ENCODE results near the gene OR2S2.

Gene OR2S2

GRCh38 chr9:35933550-35934067 is 24.3 kb downstream of the OR2S2 start:
- Histone ChIP-seq H3K4me3 (no peak overlapping the region), H3K27ac (no peak overlapping the region), H3K36me3 (ENCODE audit: insufficient read depth, low read length) (no peaks in the 10 kb centered on the region), H3K9ac (ENCODE audit: insufficient read length) (no peak overlapping the region), H3K9me3 (ENCODE audit: low read depth, low read length) (no peaks in the 10 kb centered on the region)
- DNase-seq (ENCODE audit: low read depth, low spot score): no peak
- no peak for TF ChIP-seq FOXP2 (optimal IDR thresholded peaks at IDR 0.05; ENCODE audit: control extremely low read depth, extremely low read length, insufficient read depth)

GRCh38 chr9:35932735-35933134 is 25.2 kb downstream of the OR2S2 start:
- TF ChIP-seq POLR2AphosphoS5 (IDR thresholded peaks at IDR 0.05; ENCODE audit: borderline replicate concordance, low read depth, low read length): no peak
- TF ChIP-seq EZH2 (IDR thresholded peaks at IDR 0.05): no peak
- TF ChIP-seq FOXP2 (optimal IDR thresholded peaks at IDR 0.05; ENCODE audit: control extremely low read depth, extremely low read length, insufficient read depth): no peak
- H3K27ac ChIP-seq: no peak overlapping the region
- no peak overlapping the region for H3K4me3 ChIP-seq
- no peaks in the 10 kb centered on the region for H3K9me3 ChIP-seq (ENCODE audit: low read depth, low read length)
- no peaks in the 10 kb centered on the region for H3K36me3 ChIP-seq (ENCODE audit: insufficient read depth, low read length)
- no peak overlapping the region for H3K9ac ChIP-seq (ENCODE audit: insufficient read length)
- DNase-seq (ENCODE audit: low read depth, low spot score): no peak

GRCh38 chr9:35930989-35931388 is 27.0 kb downstream of the OR2S2 start:
- DNase-seq (ENCODE audit: low read depth, low spot score): no peak
- Histone ChIP-seq H3K9me3 (ENCODE audit: low read depth, low read length) (no peaks in the 10 kb centered on the region), H3K4me3 (no peak overlapping the region), H3K9ac (ENCODE audit: insufficient read length) (no peak overlapping the region), H3K27ac (no peak overlapping the region), H3K36me3 (ENCODE audit: insufficient read depth, low read length) (no peaks in the 10 kb centered on the region)
- TF ChIP-seq POLR2AphosphoS5 (IDR thresholded peaks at IDR 0.05; ENCODE audit: borderline replicate concordance, low read depth, low read length): no peak
- TF ChIP-seq FOXP2 (optimal IDR thresholded peaks at IDR 0.05; ENCODE audit: control extremely low read depth, extremely low read length, insufficient read depth): no peak
- no peak for TF ChIP-seq EZH2 (IDR thresholded peaks at IDR 0.05)

GRCh38 chr9:35930521-35930920 is 27.4 kb downstream of the OR2S2 start:
- DNase-seq (ENCODE audit: low read depth, low spot score): no peak
- no peaks in the 10 kb centered on the region for H3K9me3 ChIP-seq (ENCODE audit: low read depth, low read length)
- no peak overlapping the region for H3K27ac ChIP-seq
- no peak overlapping the region for H3K9ac ChIP-seq (ENCODE audit: insufficient read length)
- H3K36me3 ChIP-seq (ENCODE audit: insufficient read depth, low read length): no peaks in the 10 kb centered on the region
- no peak overlapping the region for H3K4me3 ChIP-seq
- TF ChIP-seq POLR2AphosphoS5 (IDR thresholded peaks at IDR 0.05; ENCODE audit: borderline replicate concordance, low read depth, low read length) (no peak), FOXP2 (optimal IDR thresholded peaks at IDR 0.05; ENCODE audit: control extremely low read depth, extremely low read length, insufficient read depth) (no peak), EZH2 (IDR thresholded peaks at IDR 0.05) (no peak)

GRCh38 chr9:35929453-35929718 is 28.6 kb downstream of the OR2S2 start:
- Histone ChIP-seq H3K4me3 (no peak overlapping the region), H3K27ac (no peak overlapping the region), H3K36me3 (ENCODE audit: insufficient read depth, low read length) (no peaks in the 10 kb centered on the region), H3K9me3 (ENCODE audit: low read depth, low read length) (no peaks in the 10 kb centered on the region), H3K9ac (ENCODE audit: insufficient read length) (no peak overlapping the region)
- no peak for TF ChIP-seq POLR2AphosphoS5 (IDR thresholded peaks at IDR 0.05; ENCODE audit: borderline replicate concordance, low read depth, low read length)
- no peak for TF ChIP-seq EZH2 (IDR thresholded peaks at IDR 0.05)
- no peak for TF ChIP-seq FOXP2 (optimal IDR thresholded peaks at IDR 0.05; ENCODE audit: control extremely low read depth, extremely low read length, insufficient read depth)
- no peak for DNase-seq (ENCODE audit: low read depth, low spot score)

- Histone ChIP-seq H3K9me3 (ENCODE audit: low read depth, low read length) (no peaks in the 10 kb centered on the region), H3K9ac (ENCODE audit: insufficient read length) (no peak overlapping the region), H3K36me3 (ENCODE audit: insufficient read depth, low read length) (no peaks in the 10 kb centered on the region), H3K27ac (no peak overlapping the region), H3K4me3 (no peak overlapping the region)
- TF ChIP-seq FOXP2 (optimal IDR thresholded peaks at IDR 0.05; ENCODE audit: control extremely low read depth, extremely low read length, insufficient read depth) (no peak), POLR2AphosphoS5 (IDR thresholded peaks at IDR 0.05; ENCODE audit: borderline replicate concordance, low read depth, low read length) (no peak), EZH2 (IDR thresholded peaks at IDR 0.05) (no peak)
- DNase-seq (ENCODE audit: low read depth, low spot score): no peak
These were observed 29.1 kb downstream of the OR2S2 start for GRCh38 chr9:35928591-35929452.

- Histone ChIP-seq H3K27ac (no peak overlapping the region), H3K36me3 (ENCODE audit: insufficient read depth, low read length) (no peaks in the 10 kb centered on the region), H3K9me3 (ENCODE audit: low read depth, low read length) (no peaks in the 10 kb centered on the region), H3K9ac (ENCODE audit: insufficient read length) (no peak overlapping the region), H3K4me3 (no peak overlapping the region)
- TF ChIP-seq FOXP2 (optimal IDR thresholded peaks at IDR 0.05; ENCODE audit: control extremely low read depth, extremely low read length, insufficient read depth) (no peak), POLR2AphosphoS5 (IDR thresholded peaks at IDR 0.05; ENCODE audit: borderline replicate concordance, low read depth, low read length) (no peak), EZH2 (IDR thresholded peaks at IDR 0.05) (no peak)
- no peak for DNase-seq (ENCODE audit: low read depth, low spot score)
These were observed 33.8 kb downstream of the OR2S2 start for GRCh38 chr9:35923927-35924763.

GRCh38 chr9:35923598-35923926 is 34.4 kb downstream of the OR2S2 start:
- H3K4me3 ChIP-seq: no peak overlapping the region
- no peaks in the 10 kb centered on the region for H3K36me3 ChIP-seq (ENCODE audit: insufficient read depth, low read length)
- no peak overlapping the region for H3K27ac ChIP-seq
- no peaks in the 10 kb centered on the region for H3K9me3 ChIP-seq (ENCODE audit: low read depth, low read length)
- TF ChIP-seq FOXP2 (optimal IDR thresholded peaks at IDR 0.05; ENCODE audit: control extremely low read depth, extremely low read length, insufficient read depth) (no peak), EZH2 (IDR thresholded peaks at IDR 0.05) (no peak), POLR2AphosphoS5 (IDR thresholded peaks at IDR 0.05; ENCODE audit: borderline replicate concordance, low read depth, low read length) (no peak)
- DNase-seq (ENCODE audit: low read depth, low spot score): no peak
- H3K9ac ChIP-seq (ENCODE audit: insufficient read length): no peak overlapping the region

Data from SK-N-MC (cell line).